ENCODE data around the gene C14orf132.
"Not testable (repeated sequence)": the region's sequence is repeated elsewhere in the genome, so short reads cannot be mapped to it uniquely, and the experiment has no call there.

C14orf132 gene

GRCh38 chr14:96011607-96012006, 27.6 kb upstream of the C14orf132 start:
- no peak for DNase-seq (ENCODE audit: extremely low read depth, low read depth)
- TF ChIP-seq CTCF (IDR thresholded peaks at IDR 0.05; ENCODE audit: low read depth, low read length): no peak

DNA sequence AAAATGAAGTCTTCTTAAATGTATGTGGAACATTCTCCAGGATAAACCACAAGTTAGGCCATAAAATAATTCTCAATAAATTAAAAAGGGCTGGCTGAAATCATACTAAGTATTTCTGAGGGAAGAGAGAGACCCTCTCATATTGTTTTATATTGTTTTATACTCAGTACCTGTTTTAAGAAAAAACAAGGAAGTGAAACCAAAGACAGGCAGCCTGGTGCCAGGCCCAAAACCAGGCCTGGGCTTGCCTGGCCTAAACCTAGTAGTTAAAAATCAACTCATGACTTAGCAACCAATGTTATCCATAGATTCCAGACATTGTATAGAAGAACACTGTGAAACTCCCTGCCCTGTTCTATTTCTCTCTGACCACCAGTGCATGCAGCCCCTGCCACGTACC, 26.4 kb upstream of the C14orf132 start:
- not testable (repeated sequence) for DNase-seq (ENCODE audit: extremely low read depth, low read depth)

GRCh38 chr14:96014176-96014575, 25.0 kb upstream of the C14orf132 start:
- no peak for DNase-seq (ENCODE audit: extremely low read depth, low read depth)
- no peak for TF ChIP-seq CTCF (IDR thresholded peaks at IDR 0.05; ENCODE audit: low read depth, low read length)

DNA sequence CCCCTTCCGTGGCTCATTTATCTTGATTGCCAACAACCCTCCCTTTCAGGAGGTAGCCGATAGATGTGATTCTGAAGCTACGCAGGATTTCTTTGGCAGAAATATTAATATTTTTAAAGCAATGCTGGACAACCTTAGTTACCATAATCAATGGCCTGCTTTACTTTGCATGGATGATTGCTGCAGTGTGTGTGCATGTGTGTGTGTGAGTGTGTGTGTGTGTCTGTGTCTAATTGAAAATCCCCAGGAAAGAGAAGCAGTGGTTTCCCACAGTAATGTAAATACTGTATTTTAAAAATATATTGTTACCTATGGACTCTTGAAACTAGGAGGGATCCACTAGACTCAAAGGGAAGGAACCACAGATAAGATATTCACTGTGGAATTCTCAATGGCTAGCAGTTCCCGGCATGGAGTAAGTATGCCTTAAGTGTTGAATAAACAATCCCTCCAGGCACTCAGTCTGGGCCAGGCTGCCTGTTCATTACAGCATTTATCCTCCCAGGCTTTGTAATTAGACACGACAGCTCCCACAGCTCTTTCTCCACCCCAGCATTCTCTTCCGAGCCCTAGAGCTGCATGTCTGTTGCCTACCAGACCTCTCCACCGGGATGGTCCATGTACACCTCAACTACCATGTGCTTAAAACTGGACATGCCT, 22.5 kb upstream of the C14orf132 start:
- no peak for DNase-seq (ENCODE audit: extremely low read depth, low read depth)
- no peak for TF ChIP-seq CTCF (IDR thresholded peaks at IDR 0.05; ENCODE audit: low read depth, low read length)

DNA sequence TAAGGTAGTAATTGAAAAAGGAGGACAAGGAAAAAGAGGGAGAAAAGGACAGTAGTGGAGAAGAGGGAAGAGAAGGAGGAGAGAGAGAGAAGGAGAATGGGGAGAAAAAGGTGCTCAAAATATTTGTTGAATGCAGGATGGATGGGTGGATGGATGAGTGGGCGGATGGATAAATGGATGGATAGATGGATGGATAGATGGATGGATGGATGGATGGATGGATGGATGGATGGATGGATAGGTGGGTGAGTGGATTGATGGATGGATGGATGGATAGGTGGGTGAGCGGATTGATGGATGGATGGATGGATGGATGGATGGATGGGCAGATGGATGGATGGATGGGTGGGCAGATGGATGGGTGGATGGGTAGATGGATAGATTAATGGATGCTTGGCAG, 21.3 kb upstream of the C14orf132 start:
- no peak for DNase-seq (ENCODE audit: extremely low read depth, low read depth)
- no peak for TF ChIP-seq CTCF (IDR thresholded peaks at IDR 0.05; ENCODE audit: low read depth, low read length)

- no peak for DNase-seq (ENCODE audit: extremely low read depth, low read depth)
- TF ChIP-seq CTCF (IDR thresholded peaks at IDR 0.05; ENCODE audit: low read depth, low read length): no peak
Observed at GRCh38 chr14:96027431-96028355, 11.5 kb upstream of the C14orf132 start.

DNA sequence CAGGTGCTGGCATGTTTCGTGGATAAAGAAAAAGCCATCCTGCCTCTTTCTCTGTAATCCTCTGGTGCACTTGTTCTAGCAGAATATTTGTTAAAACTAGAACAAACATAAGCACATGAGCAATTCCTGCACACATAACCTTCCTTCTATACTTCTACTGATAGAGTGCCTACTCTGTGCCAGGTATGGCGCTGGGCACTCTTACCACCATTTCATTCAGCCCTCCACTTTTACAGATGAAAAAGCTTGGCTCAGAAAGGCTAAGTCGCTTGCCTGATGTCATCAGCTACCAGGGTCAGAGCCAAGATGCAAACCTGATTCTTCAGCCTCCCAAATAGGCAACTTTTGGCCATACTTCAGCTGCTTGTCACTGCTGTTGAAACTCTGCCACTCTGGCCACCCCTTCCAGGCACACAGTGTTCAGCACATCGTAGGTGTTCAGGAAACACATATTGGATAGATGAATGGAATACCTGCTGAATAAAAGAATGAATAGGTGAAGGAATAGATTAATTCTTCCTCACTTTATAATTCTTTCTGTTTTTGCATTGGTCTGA, 10.0 kb upstream of the C14orf132 start:
- TF ChIP-seq CTCF (IDR thresholded peaks at IDR 0.05; ENCODE audit: low read depth, low read length): no peak
- no peak for DNase-seq (ENCODE audit: extremely low read depth, low read depth)
